ENCODE results near the gene MTA3.
"Not testable (repeated sequence)": the region's sequence is repeated elsewhere in the genome, so short reads cannot be mapped to it uniquely, and the experiment has no call there.

The MTA3 gene

GRCh38 chr2:42607101-42607637 is 38.7 kb downstream of the MTA3 start:
- DNase-seq (ENCODE audit: low read depth, low spot score) = no peak

DNA sequence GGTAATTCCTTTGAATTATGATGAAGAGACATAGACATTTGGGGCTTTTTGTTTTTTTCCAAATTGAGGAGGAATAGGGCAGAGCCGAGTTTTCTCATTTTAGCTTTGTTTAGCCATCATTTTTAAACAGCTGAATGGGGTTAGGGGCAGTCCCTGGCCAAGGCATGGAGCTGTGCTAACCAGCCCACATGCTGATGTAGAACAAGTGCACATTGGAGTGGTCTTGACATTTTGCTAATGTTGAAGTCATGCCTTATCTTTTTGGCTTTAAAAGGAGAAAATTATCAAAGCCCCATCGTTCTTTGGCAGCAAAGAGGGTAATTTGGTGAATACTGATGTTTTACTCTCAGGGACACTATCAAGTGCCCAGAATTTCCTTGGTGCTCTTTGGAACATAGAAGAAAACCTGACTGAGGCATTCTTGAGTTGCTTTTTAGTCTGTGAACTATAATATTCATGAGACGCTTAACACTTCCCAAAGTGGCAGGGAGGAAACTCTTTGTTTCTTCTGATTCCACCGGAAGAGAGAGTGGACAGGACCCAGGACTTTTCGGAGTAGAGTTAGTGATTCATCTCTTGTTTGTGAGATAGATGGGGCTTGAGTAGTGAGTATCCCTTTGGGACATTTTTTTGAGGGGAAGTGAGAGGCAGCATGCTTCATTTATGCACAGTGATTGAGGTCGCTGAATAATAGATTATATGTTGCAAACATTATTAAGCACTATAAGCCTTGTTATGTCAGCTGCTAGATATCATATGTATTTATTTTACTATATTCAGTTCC is 45.0 kb downstream of the MTA3 start:
- DNase-seq (ENCODE audit: low read depth, low spot score) = no peak

DNA sequence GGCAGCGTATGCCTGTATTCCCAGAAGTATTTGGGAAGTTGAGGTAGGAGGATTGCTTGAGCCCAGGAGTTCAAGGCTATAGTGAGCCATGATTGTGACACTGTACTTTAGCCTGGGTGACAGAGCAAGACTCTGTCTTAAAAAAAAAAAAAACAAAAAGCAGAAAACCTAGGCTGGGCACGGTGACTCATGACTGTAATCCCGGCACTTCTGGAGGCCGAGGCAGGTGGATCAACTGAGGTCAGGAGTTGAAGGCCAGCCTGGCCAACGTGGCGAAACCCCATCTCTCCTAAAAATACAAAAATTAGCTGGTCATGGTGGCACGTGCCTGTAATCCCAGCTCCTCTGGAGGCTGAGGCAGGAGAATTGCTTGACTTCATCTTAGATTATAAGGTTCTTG is 46.4 kb downstream of the MTA3 start:
- DNase-seq (ENCODE audit: low read depth, low spot score) = no peak

DNA sequence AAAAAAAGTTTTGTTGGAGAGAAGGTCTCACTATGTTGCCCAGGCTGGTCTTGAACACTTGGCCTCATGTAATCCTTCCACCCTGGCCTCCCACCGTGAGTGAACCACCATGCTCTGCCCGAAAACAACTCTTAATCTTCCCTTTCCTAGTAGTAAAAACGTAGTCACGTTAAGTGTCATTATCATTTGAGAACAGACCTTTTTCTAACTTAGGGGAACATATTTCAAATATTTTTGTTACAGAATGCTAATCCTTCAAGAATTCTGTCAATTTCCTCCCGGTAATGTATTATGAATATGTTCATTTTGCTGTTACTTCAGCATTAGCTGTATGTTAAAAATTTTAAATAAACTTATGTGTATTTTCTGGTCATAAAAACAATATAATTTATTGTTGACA is 49.7 kb downstream of the MTA3 start:
- no peak for DNase-seq (ENCODE audit: low read depth, low spot score)

GRCh38 chr2:42618972-42619371 is 50.5 kb downstream of the MTA3 start:
- DNase-seq (ENCODE audit: low read depth, low spot score) = no peak

DNA sequence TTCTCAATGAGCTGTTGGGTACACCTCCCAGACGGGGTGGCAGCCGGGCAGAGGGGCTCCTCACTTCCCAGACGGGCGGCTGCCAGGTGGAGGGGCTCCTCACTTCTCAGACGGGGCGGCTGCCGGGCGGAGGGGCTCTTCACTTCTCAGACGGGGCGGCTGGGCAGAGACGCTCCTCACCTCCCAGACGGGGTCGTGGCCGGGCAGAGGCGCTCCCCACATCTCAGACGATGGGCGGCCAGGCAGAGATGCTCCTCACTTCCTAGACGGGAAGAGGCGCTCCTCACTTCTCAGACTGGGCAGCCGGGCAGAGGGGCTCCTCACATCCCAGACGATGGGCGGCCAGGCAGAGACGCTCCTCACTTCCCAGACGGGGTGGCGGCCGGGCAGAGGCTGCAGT is 53.2 kb downstream of the MTA3 start:
- DNase-seq (ENCODE audit: low read depth, low spot score) = not testable (repeated sequence)

- no peak for DNase-seq (ENCODE audit: low read depth, low spot score)
Observed at GRCh38 chr2:42622943-42623676, 54.7 kb downstream of the MTA3 start.

GRCh38 chr2:42624047-42624446 is 55.6 kb downstream of the MTA3 start:
- no peak for DNase-seq (ENCODE audit: low read depth, low spot score)

DNA sequence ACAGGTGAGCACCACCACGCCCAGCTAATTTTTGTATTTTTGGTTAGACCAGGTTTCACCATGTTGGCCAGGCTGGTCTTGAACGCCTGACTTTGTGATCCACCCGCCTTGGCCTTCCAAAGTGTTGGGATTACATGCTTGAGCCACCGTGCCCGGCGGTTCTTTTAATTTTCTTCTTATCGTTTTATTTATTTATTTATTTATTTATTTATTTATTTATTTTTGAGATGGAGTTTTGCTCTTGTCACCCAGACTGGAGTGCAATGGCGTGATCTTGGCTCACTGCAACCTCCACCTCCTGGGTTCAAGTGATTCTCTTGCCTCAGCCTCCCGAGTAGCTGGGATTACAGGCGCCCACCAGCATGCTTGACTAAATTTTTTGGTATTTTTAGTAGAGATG is 59.6 kb downstream of the MTA3 start:
- DNase-seq (ENCODE audit: low read depth, low spot score) = not testable (repeated sequence)

DNA sequence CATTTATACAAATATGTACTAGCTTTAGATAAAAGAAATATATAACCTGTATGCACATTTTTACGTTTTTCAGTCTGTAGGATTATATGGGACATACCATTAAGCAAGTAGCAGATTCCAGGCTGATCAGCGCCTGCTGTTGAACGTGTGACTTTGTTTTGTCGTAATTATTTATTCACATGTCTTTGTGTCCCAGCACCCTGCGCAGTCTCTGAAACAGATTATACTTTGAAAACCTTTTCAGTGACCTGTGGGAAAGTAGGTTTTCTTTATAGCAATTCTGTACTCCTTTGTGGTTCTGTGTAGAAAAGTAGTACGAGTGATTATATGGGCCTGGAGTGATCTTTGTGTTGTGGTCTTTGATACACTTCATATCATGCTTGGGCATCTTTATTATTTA is 68.5 kb downstream of the MTA3 start:
- no peak for DNase-seq (ENCODE audit: low read depth, low spot score)

DNA sequence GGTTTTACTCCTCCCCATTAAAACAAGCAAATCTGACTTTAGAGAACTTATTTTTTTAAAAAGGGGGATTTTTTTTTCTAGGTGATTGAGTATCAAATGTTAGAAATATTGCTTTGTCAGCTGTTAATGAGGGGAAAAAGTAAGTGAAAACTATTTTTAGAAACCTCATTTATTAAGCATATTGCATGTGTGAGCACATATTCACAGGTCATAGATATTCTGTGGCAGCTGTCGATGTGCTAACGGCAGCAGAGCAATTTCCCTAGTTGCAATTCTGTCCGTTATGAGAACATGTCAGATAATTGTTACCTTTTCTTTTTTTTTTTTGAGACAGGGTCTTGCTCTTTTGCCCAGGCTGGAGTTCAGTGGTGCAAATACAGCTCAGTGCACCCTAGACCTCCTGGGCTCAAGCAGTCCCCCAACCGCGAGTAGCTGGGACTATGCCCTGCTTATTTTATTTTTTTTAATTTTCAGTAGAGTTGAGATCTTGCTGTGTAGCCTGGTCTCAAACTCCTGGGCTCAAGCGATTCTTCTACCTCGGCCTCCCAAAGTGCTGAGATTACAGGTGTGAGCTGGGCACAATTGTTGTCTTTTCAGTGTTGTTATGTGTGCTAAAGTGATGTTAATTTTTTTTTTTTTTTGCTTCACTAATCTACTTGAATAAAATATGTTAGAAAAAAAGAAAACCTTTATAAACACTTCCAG is 69.8 kb downstream of the MTA3 start:
- DNase-seq (ENCODE audit: low read depth, low spot score) = no peak

GRCh38 chr2:42639340-42640077 is 71.1 kb downstream of the MTA3 start:
- DNase-seq (ENCODE audit: low read depth, low spot score) = no peak

GRCh38 chr2:42640261-42640660 is 71.8 kb downstream of the MTA3 start:
- no peak for DNase-seq (ENCODE audit: low read depth, low spot score)

DNA sequence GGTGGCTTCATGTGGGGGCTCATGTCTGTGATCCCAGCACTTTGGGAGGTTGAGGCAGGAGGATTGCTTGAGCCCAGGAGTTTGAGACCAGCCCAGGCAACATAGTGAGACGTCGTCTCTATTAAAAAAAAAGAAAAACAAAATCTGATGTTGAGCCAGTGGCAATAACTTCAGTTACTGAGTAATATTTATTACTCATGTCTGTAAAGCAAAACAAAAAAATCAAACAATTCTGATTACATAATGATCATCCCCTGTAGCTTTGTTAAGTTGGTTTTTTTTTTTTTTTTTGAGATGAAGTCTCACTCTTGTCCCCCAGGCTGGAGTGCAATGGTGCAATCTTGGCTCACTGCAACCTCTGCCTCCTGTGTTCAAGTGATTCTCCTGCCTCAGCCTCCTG is 73.9 kb downstream of the MTA3 start:
- DNase-seq (ENCODE audit: low read depth, low spot score) = not testable (repeated sequence)

- no peak for DNase-seq (ENCODE audit: low read depth, low spot score)
Observed at GRCh38 chr2:42645551-42645950, 77.1 kb downstream of the MTA3 start.

DNA sequence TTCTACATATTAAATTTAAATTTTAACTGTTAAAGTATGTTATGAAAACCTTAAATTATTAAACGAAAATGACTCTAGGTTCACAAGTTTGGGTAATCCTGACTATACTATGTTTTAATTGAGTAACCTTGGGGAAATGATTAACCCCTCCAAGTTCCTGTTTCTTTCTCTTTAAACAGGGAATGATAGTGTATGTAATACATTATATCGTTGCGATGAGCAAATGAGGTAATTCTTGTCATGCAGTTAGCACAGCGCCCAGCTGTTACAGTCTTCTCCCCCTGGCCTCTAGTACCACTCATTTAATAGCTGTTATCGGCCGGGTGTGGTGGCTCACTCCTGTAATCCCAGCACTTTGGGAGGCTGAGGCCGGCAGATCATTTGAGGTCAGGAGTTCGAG is 80.4 kb downstream of the MTA3 start:
- DNase-seq (ENCODE audit: low read depth, low spot score) = no peak

DNA sequence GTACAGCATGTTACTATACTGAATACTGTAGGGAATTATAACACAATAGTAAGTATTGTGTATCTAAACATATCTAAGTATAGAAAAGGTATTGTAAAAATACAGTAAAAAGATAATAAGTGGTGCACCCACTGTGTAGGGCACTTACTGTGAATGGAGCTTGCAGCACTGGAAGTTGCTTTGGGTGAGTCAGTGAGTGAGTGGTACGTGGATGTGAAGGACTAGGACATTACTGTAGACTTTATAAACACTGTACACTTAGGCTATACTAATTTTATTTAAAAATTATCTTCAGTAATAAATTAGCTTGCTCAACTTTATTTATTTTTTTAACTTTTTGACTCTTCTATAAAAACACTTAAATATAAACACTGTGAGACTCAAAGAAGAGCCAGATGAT is 82.6 kb downstream of the MTA3 start:
- no peak for DNase-seq (ENCODE audit: low read depth, low spot score)

GRCh38 chr2:42652086-42652485 is 83.7 kb downstream of the MTA3 start:
- no peak for DNase-seq (ENCODE audit: low read depth, low spot score)

DNA sequence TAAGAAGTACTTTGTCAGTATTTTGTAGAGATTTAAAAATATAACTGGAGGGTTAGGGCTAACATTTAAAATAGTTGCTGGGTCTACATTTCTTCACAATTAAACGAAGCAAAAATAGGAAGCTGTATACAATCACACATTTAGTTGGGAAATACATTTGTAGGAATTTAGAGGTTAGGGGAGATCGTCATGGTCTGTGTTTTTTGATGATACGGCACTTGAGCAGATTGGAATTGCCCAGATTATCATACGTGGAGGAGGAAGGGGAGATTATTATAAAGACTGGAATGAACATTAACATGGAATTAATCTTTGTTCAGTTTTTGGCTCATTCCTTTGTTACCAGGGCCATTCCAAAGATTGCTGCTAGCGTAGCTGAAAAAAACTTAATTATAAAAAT is 84.6 kb downstream of the MTA3 start:
- DNase-seq (ENCODE audit: low read depth, low spot score) = no peak

DNA sequence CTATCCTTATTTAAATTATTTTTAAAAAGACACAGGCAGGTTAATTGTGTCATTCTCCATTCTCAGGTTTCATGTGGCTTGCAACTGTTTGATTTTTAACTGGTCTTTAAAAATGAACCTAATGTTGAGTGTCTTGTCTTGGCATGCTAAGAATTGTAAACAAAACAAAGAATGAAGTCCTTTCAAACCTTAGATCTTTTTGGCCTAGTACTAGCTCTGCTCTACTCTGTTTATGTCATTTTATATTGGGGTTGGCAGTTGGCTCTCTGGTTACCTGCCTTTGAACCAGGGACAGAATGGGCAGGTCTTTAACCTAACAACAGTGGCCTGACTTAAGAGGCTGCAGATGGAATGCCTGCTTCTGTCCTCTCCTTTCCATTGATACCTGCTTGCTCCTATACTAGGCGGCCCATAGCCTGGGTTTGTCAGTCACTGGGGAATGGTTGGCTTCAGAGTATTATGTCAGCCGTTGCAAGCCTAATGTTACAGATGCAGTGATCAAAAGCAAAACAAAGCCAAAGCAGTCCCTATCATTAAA is 85.5 kb downstream of the MTA3 start:
- DNase-seq (ENCODE audit: low read depth, low spot score) = no peak

DNA sequence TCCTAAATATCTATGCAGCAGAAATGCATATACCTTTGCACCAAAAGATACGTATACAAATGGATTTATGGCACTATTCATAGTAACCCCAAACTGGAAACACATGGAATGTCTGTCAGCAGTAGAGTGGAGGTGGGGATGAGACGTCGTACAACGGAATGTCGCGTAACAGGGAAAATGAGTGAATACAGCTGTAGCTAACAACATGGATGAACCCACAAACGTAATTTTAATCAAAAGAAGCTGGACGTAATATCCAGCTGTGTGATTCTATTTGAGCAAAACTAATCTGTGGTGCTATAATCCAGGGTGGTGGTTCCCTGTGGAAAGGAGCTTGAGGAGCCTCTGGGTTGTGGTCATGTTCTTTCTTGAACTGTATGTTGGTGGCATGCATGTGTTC is 89.9 kb downstream of the MTA3 start:
- DNase-seq (ENCODE audit: low read depth, low spot score) = no peak
